ENCODE data around the gene FNBP1L. TPM values are rescaled to one million over a fixed set of nuclear protein-coding genes. Genes with fewer than 3 reads are reported as not detected.

Gene FNBP1L
- total RNA-seq, 1 experiment from 2014 or later: 119 TPM

GRCh38 chr1:93518516-93518915, 70.6 kb downstream of the FNBP1L start:
- Histone ChIP-seq H3K79me2 (ENCODE audit: insufficient read depth, low read length) (peaks cover 6% of the 10 kb centered on the region; the same call in 1 of the 2 replicates), H2BK120ac (ENCODE audit: low read depth, low read length, poor library complexity, severe bottlenecking) (no peak overlapping the region)
- peak overlapping the region in 2 of 3 experiments; percentile 54 to 85; a peak in 2 of 7 replicates for H3K27ac Mint-ChIP-seq

More at GRCh38 chr1:93518516-93518915, 70.6 kb downstream of the FNBP1L start:
- H2BK15ac ChIP-seq (ENCODE audit: low read depth, low read length): no peak overlapping the region
- H4K20me1 ChIP-seq (ENCODE audit: control insufficient read depth, insufficient read depth, insufficient read length): no peaks in the 10 kb centered on the region
- H2BK5ac ChIP-seq (ENCODE audit: insufficient read length, low read length): no peak overlapping the region
- H3K4ac ChIP-seq (ENCODE audit: low read depth, low read length): no peak overlapping the region
- no peak for DNase-seq
- Mint-ChIP-seq H3K36me3 (ENCODE audit: insufficient read depth in 1 of 3, low read depth in 3 of 3) (peaks cover 9 to 28% (median 20%) of the 10 kb centered on the region in 3 experiments; a peak in 6 of 7 replicates), H3K27me3 (ENCODE audit: low read depth) (no peaks in the 10 kb centered on the region), H3K4me1 (peaks cover 12% of the 10 kb centered on the region in 2 experiments), H3K4me3 (no peak overlapping the region), H3K9me3 (no peaks in the 10 kb centered on the region)
- no peak overlapping the region for H2AK5ac ChIP-seq (ENCODE audit: insufficient read length, low read length)
- TF ChIP-seq CTCF (conservative IDR thresholded peaks at IDR 0.05): no peak
- H2BK20ac ChIP-seq (ENCODE audit: low read depth, low read length, poor library complexity, severe bottlenecking): no peak overlapping the region
- no peak overlapping the region for H3K23ac ChIP-seq (ENCODE audit: insufficient read length, low read depth, low read length)
- H4K91ac ChIP-seq (ENCODE audit: insufficient read length, low read depth, low read length): no peak overlapping the region
- no peak overlapping the region for H3K4me2 ChIP-seq (ENCODE audit: insufficient read depth, insufficient read length, low read length)
- no peak overlapping the region for H2AFZ ChIP-seq (ENCODE audit: low read length)
- no peak overlapping the region for H3K9ac ChIP-seq (ENCODE audit: extremely low read depth, insufficient read length, low read length)
- H3K14ac ChIP-seq (ENCODE audit: insufficient read depth, low read length): no peak overlapping the region
- no peaks in the 10 kb centered on the region for H3K9me3 ChIP-seq (ENCODE audit: control insufficient read depth, low read depth, low read length)
- H3K27me3 ChIP-seq (ENCODE audit: insufficient read depth, low read length): no peaks in the 10 kb centered on the region
- H2BK12ac ChIP-seq (ENCODE audit: insufficient read length, low read depth, low read length): no peak overlapping the region
- no peak overlapping the region for H4K5ac ChIP-seq (ENCODE audit: insufficient read length, low read depth, low read length)
- no peaks in the 10 kb centered on the region; the same call in 1 of the 2 replicates for H3K4me1 ChIP-seq (ENCODE audit: insufficient read depth, low read length)
- no peak overlapping the region for H3K56ac ChIP-seq (ENCODE audit: insufficient read length, low read depth, low read length)
- no peak overlapping the region for H3K18ac ChIP-seq (ENCODE audit: insufficient read length, low read depth, low read length)
- H3T11ph ChIP-seq (ENCODE audit: low read length): no peak overlapping the region
- H3K27ac ChIP-seq (ENCODE audit: insufficient read length, low read depth, low read length): no peak overlapping the region
- no peaks in the 10 kb centered on the region for H3K79me1 ChIP-seq (ENCODE audit: insufficient read depth, low read depth, low read length, poor library complexity, severe bottlenecking)
- H4K8ac ChIP-seq (replicated peaks; ENCODE audit: insufficient read length, low read depth, low read length): no peak overlapping the region
- H3K23me2 ChIP-seq (ENCODE audit: insufficient read length, low read depth, low read length, poor library complexity, severe bottlenecking): no peaks in the 10 kb centered on the region
